Stimulated activated CD8-positive, alpha-beta memory T cell treated with anti-CD3 and anti-CD28 coated beads, Interleukin-2, amount 100 ng/mL, for 1 hour (primary cell): ENCODE measurements around the gene CRTAC1.

Source experiments
- DNase-seq, 2 donors: peaks; one replicate each; pipeline ENCODE4 v3.0.0-alpha.2; 2020; ENCODE audit warnings: low read depth in 2 of 2

The CRTAC1 gene

DNA sequence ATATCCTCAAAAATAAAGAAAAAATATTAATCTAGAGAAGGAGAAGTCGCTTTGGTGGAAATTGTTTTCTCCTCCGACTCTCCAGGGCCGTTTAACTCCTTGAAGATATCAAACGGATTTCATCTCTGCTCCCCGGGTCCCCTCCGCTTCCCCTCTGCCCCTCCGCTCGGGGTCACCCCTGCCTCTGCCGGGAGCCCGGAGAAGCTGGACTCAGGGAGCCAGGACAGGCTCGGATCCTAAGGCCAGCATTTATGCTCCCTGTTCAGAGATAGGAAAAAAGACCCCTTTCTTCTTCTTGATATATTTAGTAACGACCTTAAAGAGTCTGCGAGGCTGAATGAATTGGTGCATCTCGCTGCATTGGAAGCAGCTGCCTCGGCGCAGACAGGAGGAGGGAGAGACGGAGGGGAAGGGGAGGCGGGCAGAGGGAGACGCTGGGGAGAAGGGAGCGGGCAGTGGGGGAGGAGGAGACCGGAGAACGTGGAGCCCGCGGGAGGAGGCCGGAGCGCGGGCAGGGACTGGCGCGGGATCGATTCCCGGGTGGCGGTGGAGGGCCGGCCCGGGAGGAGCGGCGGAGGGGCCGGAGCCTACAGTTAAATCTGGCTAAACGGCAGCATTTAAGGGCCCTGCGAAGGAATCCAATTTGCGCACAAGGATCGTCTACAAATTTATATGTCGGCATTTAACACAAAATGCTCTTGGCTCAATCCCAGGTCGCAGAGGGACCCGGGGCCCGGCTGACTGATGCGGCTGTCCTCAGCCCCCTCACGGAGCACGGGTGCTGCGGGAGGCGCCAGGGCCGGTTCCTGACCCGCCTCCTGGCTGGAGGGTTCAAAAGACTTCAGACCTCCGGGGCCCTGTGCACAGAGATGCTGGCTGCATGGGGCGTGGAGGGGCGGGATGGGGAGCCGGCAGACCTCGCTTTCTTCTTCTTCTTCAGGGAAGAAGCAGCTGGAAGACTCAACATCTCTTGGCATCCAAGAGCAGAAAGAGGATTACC lies 55.6 kb downstream of the CRTAC1 start:
- DNase-seq, result no peak

DNA sequence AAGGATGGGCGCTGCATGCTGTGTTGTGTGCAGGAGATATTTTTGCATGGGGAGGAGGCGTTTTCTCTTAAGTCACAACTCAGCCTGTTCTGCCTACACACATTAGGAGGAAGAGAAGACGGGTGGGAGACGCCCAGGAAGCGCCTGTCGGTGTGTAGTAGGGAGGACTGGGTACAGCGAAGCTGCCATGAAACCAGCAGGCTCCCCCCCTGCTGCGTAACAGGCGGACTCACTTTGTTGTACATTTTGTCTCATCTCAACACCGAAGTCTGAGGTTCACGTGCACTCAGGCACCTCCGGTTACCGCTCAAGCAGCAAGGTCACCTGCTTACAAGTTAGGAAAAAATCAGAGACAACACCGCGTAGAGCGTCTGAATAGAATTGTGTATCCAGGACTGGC lies 56.3 kb downstream of the CRTAC1 start:
- DNase-seq, result no peak

DNA sequence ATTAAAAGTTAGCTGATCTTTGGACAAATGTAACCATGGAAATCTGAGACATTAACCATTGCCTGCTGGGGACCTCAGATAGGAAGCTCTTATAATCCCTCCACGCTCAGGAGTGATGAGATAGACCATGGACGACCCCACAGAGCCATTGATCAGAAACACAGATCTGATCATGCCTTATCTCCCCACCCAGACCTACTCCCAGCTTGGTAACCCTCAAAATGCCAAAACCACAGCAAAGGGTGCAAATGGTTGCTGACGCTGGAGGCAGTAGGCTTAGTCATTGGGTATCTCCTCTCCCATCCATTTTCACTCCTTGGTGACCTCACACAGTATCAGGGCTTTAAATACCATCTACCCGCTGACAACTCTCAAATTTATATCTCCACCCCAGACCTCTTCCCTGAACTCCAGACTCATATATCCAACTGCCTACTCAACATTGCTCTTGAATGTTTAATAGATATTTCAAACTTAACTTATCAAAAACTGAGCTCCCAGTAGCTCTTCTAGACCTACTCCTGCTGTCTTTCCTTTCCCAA lies 60.8 kb downstream of the CRTAC1 start:
- no peak for DNase-seq

DNA sequence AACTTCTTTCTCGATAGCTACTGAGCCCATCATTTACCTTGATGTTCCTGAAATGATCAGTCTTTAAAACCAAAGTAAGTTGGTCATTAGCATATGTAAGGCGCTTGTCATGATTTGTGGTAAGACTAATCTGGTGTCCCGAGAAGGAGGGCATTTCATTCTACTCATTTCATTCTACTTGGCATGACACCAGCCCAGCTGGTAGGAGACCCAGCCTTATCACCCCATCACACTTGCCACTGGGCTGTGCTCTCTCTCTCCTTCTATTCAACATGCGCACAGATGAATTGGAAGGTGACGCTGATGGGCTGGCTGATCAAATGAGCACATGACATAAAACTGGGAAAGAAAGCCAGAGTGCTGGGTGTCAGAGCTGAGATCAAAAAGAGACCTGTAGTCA lies 65.7 kb downstream of the CRTAC1 start:
- no peak for DNase-seq

DNA sequence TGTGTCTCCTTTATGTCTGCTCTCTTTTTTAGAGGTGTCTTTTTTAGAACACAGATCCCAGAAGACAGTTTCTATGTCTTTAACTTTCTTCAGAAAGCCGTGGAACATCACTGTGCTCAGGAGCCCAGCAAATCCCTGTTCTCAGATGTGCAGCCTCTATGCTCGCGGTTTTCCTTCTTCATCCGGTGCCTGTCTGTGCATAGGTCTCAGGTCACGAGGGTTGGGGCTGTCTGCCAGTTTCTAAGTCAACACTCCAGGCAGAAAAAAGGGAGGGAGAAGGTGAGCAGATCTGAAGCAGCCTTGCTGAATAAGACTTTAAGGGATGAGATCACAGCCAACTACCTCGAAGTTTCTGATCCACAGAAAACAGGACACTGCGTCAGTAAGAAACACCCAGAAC lies 68.5 kb downstream of the CRTAC1 start:
- no peak for DNase-seq

DNA sequence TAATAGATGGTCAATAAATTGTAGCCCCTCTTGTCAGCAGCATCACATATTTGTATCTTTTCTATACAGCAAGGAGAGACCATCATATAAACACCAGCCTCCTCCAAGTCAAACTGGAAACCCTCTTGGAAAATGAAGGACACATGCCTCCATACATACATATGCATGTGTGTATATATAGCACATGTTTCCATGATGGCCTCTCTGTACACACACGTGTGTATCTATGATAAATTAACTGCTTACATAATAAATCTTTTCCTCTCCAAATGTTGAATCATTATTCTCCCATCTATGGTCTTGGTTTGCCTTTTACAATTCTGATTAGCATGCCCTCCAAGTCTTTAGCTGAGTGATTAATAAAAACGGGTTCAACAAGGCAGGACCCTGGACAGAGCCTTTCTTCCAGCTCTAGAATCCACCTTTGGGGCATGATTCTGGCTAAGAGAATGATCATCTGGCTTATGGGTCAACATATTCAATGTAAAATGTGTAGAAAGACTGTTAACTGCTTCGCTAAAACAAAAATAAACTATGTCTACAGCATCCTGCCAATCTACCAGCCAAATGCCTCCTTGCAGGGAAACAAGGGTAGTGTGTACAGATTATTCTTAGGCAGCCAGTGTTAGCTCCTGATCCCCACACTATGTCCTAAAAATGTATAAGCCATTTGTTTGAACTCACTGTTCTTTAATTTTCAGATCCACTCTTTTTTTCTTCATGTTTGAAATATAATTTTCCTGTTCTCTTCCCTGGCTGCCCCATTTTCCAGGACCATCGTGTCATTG lies 70.0 kb downstream of the CRTAC1 start:
- no peak for DNase-seq

DNA sequence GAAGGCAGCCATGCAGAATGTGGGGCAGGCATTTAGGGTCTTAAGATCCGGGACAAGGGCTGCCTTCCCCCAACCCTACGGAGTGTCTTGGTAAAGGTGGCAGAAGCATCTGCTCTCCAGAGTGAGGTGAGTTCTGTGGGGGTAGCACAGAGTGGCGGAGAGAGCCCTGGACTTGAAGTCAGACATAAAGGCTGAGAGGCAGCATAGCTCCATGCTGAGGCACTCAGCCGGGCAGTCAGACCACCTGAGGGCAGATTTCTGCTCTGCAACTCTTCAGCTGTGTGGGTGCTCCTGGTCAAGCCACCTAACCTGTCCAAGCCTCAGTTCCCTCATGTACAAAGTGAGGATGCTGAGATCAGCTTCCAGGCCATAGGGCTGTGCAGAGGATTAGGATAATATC lies 81.0 kb downstream of the CRTAC1 start:
- DNase-seq, result no peak

DNA sequence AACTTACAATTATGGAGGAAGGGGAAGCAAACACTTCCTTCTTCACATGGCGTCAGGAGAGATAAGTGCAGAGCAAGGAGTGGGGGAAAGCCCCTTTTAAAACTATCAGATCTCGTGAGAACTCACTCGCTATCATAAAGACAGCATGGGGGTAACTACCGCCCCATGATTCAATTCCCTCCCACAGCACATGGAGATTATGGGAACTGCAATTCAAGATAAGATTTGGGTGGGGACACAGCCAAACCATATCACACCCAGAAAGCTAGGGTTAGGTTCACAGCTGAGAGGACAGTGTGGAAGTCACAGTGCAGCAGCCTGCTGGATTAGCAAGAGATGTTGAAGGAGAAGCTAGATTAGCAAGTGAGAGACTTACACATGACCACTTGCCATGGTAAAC lies 81.6 kb downstream of the CRTAC1 start:
- no peak for DNase-seq

DNA sequence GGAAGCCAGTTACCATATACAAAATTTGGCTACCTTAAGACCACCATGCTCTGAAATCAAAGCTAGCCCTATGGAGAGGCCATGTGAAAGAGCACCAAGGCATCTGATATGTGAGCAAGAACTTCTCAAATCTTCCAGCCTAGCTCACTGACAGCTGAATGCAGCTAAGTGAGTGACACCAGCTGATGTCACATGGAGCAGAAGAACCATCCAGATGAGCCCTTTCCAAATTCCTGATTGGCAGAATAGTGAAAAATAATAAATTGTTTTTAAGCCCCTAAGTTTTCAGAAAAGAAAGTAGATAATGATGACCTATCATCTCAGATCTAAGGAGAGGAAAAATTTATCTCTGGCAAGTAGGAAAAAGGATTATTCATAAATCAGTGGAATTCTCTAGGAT lies 85.6 kb downstream of the CRTAC1 start:
- no peak for DNase-seq

DNA sequence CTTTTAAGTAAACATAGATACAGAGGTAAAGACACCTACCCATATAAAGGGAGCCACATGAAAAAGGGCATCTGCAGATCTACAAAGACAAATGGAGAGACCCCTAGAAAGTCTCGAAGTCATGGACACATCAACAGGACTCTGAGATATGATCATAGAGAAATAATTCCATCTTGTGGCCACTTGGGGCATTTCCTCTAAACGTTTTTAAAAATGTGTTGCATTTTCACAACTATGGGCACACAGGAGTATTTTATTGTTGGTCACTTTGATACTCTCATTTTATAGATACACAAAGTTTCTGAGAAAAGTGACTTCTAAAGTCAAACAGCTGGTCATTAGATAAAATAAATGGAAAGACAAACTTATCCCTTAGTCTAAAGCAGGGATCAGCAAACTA lies 87.1 kb downstream of the CRTAC1 start:
- no peak for DNase-seq

DNA sequence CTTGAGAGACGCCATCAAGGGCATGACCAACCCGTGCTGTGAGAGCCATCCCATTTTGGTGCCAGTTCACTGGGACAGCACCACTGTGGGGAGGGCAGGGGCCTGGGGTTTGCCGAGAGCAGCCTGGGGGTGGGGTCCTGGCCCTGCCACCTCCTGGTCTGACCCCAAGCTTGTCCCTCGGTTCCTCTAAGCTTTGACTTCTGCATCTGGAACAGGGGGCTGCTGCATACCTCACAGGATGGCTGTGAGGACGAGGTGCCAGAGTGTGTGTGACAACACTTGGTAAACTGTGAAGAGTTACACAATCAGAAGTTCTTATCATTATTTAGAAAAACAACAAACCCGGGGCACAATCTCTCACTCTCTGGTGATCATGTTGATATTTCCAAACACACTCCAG lies 89.9 kb downstream of the CRTAC1 start:
- no peak for DNase-seq

DNA sequence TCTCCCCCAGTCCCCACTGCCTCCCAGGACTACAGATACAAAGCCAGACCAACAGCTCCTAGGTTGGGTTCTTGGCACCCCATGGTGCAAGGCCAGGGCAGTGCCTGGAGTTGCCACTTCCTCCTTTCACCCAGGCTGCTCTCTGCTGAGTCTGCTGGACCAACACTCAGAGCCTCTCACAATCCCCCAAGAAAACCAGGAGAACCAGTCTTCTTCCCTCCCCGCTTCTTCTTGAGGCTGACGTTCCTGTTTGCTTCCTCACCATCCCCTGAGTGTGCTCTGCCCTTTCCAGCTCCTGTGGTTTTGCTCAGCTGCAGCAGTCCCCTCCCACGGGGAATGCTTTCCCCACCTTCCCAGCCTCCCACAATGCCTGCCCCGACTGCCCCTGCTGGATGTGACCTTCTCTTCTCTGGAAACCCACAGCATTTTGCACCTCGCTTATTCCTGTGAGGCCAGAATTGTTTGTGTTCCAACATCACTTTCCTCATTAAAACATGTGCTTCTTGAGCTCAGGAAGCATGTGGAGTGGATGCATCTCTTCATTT lies 90.9 kb downstream of the CRTAC1 start:
- DNase-seq, result no peak

DNA sequence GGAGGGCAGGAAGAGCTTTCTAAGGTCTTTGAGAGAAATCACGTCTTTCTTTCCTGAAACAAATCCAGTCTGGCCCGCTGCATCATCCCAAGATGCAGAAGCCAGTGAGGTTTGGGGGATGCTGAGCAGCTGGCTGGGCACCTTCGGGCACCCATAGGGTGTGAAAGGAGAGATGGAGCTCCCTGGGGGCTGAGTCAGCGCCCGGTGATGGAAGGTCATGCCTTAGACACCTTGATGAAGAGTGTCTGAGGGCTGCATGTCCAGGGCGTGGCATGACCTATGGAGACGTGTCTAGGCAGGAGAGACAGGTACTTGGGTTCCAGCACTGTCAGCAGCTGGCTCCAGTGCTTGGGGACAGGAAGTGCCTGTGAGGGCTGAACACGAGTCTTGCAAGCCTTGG lies 92.5 kb downstream of the CRTAC1 start:
- no peak for DNase-seq

DNA sequence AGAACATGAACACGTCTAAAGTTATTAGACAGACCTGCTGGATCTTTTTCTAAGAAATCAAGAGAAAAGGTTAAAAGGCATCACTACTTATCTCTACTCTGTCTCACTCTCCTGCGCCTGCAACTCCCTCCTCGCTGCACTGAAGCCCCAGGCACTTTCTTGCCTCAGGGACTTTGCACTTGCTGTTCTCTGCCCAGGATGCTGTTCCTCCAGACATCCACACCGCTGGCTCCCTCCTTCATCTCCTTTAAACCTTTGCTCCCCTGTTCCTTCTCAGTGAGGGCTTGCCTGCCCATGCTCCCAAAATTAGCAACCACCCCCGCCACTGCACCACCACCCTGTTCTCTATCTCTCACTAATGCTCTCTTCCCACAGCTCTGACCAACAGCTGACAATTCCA lies 93.4 kb downstream of the CRTAC1 start:
- no peak for DNase-seq

DNA sequence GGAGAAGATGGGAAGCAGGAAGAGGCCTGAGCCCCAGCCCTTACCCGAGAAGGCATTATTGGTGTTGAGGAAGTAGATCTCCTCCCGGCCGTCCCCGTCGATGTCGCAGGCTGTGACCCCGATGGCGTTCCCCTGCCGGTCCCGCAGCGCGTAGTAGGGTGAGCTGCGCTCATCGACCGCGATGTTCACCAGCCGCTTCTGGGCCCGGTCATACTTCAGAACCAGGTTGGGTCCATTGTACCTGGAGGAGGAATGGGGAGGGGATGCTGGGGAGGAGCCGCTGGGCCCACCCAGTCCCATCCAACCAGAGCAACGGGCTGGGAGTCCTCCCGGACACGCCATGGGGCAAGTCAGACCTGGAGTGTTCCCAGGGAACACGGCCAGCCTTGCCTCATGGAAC lies 94.3 kb downstream of the CRTAC1 start:
- DNase-seq, result no peak

DNA sequence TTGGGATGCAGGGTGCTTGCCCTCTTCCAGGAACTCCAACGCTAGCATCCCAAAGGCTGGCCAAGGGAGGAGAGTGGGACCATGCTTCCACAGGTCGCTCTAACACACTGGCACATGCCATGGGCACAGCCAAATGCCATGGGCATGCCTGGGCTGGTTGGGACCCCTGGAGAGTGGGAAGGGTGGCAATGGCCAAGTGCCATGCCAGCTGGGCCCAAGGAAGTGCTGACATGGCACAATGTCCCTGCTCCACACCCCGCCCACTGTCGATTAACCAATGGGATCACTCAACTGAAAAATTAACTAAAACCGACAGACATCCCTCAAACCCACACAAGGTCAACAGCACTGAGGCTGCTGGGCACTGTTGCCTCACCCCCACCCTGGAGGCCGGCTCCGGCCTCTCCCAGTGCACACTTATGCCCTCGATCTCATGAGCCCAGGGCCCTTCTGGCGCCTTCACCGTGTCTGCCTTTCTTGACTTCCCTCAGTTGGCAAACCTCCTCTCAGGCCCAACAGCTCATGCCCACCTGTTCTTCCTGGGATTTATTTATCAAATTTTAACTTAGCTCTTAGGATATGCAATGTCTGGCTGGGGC lies 97.4 kb downstream of the CRTAC1 start:
- no peak for DNase-seq

DNA sequence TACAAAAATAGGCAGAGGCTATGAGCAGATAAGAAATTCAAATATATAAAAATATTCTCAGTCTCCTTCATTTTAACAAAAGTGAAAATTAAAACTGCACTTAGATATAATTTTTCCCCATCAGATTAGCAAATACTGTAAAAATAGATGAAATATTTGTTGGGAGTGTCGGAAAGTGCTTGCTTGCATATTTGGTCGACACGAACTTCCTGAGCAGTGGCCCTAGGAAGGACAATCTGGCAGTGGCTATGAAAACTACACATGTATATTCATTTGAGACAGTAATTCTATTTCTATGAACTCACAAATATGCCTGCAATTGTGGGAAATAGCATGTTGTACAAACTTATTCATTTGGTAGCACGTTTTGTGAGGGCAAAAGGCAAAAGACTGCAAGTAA lies 99.4 kb downstream of the CRTAC1 start:
- DNase-seq, result no peak

DNA sequence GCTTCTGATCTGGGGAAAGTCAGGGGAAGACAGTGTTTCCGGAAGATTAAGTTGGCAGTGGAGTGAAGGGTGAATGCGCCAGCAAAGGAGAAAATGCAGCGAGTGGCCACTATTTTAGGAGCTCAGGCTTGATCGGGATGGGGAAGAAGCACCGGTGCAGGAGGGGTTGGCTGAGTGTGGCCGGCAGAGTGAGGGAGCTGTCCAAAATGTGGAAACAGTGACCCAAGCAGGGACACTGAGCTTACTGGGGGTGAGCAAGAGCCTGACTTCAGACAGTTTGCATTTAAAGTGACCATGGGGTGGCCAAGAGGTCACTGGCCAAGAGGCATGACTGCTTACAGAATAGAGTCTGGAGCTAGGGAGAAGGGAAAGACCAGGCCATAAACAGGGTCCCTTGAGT lies 101.5 kb downstream of the CRTAC1 start:
- DNase-seq, result no peak

DNA sequence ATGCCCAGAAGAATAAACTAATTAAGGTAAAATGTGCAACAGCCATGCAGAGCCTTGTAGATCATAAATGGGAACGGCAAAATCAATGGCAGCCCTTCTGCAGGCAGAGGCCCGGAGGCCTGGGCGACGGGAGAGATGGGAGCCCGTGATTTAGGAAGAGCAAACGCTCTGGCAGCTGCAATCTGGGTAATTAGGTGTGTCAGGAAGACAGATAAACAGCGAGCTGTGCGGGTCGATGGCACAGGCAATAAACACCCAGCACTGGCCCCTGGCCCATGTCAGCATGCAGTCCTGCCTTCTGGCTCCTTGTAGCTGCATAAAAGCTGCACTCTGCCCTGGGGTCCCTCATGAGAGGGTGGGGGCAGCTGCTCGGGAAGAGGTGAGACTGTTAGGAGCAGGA lies 102.8 kb downstream of the CRTAC1 start:
- no peak for DNase-seq

DNA sequence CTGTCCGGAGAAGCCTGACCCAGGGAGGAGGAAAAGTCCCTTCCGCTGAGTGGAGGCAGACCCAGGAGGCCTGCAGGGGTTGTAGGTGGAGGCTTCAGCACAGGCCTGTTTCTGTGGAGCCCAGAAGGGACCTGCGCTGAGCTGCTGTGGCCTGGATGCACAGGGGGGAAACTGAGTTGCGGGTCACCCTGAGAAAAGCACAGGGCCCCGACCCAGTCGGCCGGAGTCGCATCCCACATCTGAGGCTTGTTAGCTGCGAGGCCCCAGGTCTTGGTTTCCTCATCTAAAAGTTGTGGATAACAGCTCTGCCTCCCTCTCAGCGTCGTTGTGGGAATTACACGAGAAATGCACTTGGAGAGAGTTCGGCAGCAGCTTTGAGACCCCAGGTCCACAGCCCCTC lies 104.4 kb downstream of the CRTAC1 start:
- no peak for DNase-seq

DNA sequence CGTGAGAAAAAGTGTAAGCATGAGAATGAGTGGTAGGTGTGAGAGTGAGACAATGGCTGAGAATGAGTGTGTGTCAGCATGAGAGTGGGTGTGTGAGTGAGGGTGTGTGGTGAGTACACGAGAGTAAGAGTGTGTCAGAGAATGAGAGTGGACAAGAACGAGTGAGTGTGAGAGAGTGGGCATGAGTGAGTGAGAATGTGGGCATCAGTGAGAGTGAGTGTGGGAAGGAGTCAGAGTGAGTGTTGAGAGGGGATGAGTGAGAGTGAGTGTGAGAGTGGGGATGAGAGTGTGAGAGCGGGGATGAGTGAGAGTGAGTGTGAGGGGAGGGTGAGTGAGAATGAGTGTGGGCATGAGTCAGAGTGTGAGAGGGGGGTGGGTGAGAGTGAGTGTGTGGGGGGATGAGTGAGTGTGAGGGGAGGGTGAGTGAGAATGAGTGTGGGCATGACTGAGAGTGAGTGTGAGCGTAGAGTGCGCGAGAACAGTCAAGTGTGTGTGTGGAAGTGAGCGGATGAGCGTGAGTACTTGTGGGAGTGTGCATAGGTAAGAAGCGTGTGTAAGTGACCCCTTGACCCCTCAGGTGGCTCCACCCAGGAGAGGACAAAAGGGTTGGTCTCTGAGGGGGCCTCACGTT lies 105.0 kb downstream of the CRTAC1 start:
- no peak for DNase-seq

DNA sequence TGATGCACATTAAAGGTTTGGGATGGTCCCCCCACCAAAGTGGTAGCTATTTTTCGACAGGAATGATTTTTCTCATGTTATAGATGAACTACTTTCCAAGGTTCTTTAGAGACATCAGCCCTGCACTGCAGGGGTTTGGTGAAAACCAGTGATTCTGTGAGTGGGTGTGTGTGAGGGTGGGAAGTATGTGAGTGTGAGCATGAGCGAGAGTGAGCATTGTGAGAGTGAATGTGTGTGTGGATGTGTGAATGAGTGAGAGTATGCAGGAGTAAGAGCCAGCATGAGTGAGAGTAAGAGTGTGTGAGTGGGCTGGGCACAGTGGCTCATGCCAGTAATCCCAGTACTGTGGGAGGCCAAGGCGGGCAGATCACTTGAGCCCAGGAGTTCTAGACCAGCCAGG lies 105.7 kb downstream of the CRTAC1 start:
- DNase-seq, result no peak
